ENCODE measurements around the gene RNU5B-1.

RNU5B-1 gene

GRCh38 chr15:65289261-65289854 lies 15.1 kb upstream of the RNU5B-1 start:
- no peak for FAIRE-seq

GRCh38 chr15:65290228-65290627 lies 14.2 kb upstream of the RNU5B-1 start:
- FAIRE-seq, result no peak

GRCh38 chr15:65292938-65293518 lies 11.4 kb upstream of the RNU5B-1 start:
- no peak for FAIRE-seq

GRCh38 chr15:65298731-65299130 lies 5.7 kb upstream of the RNU5B-1 start:
- no peak for FAIRE-seq

- FAIRE-seq, result no peak
Measured at GRCh38 chr15:65300924-65301441, 3.5 kb upstream of the RNU5B-1 start.

GRCh38 chr15:65302061-65302460 lies 2.4 kb upstream of the RNU5B-1 start:
- no peak for FAIRE-seq

GRCh38 chr15:65303687-65304380 lies 643 bp upstream of the RNU5B-1 start:
- no peak for FAIRE-seq

GRCh38 chr15:65305150-65305758 lies 777 bp downstream of the RNU5B-1 start:
- no peak for FAIRE-seq

GRCh38 chr15:65305776-65306175 lies 1.3 kb downstream of the RNU5B-1 start:
- FAIRE-seq, result no peak

- no peak for FAIRE-seq
Measured at GRCh38 chr15:65306551-65306950, 2.1 kb downstream of the RNU5B-1 start.

- FAIRE-seq, result no peak
Measured at GRCh38 chr15:65307978-65308377, 3.5 kb downstream of the RNU5B-1 start.

GRCh38 chr15:65309882-65310418 lies 5.5 kb downstream of the RNU5B-1 start:
- no peak for FAIRE-seq

- FAIRE-seq, result no peak
Measured at GRCh38 chr15:65310431-65311137, 6.1 kb downstream of the RNU5B-1 start.

- no peak for FAIRE-seq
Measured at GRCh38 chr15:65311760-65312159, 7.3 kb downstream of the RNU5B-1 start.

GRCh38 chr15:65312400-65312916 lies 8.0 kb downstream of the RNU5B-1 start:
- FAIRE-seq, result no peak

GRCh38 chr15:65318870-65319356 lies 14.4 kb downstream of the RNU5B-1 start:
- FAIRE-seq, result no peak

GRCh38 chr15:65323071-65323511 lies 18.6 kb downstream of the RNU5B-1 start:
- no peak for FAIRE-seq

GRCh38 chr15:65326117-65326526 lies 21.6 kb downstream of the RNU5B-1 start:
- no peak for FAIRE-seq

GRCh38 chr15:65326818-65327217 lies 22.3 kb downstream of the RNU5B-1 start:
- FAIRE-seq, result no peak

- FAIRE-seq, result no peak
Measured at GRCh38 chr15:65327651-65328393, 23.3 kb downstream of the RNU5B-1 start.
